SH-SY5Y (cell line): Measurements from ENCODE around the gene GDPD3.

Experiments used
- GATA2 ChIP-seq: IDR thresholded peaks from 2 replicates; pipeline ENCODE4 v1.6.1; 2011; ENCODE audit warnings: mild to moderate bottlenecking, low read depth, low read length
- GATA3 ChIP-seq: IDR thresholded peaks from 2 replicates; pipeline ENCODE4 v1.6.1; 2011; ENCODE audit warnings: low read depth, mild to moderate bottlenecking, low read length, moderate library complexity

GDPD3 gene

DNA sequence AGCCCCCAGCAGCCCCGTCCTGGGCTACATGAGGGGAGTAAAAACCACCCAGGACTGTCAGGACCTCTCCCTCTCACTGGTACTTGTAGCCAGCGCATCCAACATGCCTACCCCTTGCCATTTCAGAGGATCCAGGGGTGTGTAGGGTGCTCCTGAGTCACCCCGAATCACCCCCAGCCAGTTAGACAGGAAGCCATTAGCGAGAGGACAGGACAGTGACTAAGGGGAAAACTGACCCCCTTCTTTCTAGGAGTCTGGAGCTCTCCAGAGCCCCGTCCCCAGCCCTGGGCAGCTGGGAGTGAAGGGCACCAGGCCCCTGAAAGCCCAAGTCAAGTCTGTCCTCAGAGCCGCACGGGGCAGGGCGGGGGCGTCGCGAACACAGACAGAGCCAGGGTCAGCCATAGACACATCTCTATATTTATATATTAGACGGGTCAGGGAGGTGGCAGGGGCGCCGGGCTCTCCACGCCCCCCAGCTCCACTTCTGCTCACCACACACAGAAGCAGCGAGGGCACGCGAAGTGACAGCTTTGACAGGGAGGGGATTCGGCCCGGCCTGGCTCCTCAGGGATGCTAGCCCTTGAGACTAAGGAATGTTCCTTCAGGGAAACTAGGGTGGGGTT is 485 bp upstream of the GDPD3 start:
- TF ChIP-seq GATA2 (no peak), GATA3 (no peak)

DNA sequence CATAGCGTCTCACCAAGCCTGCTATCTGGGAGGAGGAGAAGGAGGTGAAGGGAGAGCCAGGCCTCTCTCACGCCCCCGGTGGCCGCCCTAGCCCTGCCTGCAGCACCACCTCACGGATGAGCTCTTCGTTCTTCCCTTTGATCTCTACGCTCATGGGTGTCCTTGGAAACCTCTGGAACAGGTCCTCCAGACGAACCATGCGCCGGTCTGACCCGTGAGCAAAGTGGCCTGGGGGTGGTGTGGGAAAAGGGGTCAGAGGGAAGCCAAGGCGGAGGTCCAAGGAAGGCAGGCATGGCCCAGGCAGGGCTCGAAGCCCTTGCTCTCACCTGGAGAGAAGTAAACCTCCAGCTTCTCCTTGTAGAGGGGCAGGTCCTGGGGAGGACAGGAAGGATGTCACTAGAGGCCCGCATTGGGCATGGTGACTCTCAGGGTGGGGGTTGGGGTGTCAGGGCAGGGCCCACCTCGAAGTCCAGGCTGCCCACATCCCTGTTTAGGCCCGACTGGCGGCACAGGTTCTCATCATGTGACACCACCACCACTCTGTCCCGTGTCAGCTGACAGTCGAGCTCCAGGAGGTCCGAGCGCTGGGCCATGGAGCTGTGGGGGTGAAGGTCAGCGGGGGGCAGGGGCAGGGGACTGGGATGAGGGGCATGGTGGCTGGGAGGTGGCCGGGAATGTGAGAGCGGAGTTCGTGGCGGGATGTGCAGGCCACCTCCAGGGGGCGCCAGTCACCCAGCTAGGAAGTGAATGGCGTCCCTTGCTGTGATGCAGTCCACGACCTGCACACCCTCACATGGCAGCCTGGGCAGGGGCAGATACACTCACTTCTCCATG is 923 bp downstream of the GDPD3 start:
- TF ChIP-seq GATA3 = no peak
- TF ChIP-seq GATA2 = no peak

DNA sequence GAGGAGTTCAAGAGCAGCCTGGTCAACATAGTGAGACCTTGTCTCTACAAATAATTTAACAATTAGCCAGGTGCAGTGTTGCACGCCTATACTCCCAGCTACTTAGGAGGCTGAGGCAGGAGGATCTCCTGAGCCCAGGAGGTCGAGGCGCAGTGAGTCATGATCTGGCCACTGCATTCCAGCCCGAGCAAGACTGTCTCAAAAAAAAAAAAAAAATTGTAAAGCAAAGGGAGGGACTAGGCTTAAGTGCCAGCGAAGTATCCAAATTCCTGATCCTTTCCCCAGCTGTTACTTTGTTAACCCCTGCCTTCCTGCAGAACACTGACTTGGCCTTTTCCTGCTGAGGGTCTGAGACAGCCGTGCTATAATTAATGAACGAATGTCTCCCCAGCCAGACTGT is 2.7 kb downstream of the GDPD3 start:
- TF ChIP-seq GATA3 (no peak), GATA2 (no peak)

DNA sequence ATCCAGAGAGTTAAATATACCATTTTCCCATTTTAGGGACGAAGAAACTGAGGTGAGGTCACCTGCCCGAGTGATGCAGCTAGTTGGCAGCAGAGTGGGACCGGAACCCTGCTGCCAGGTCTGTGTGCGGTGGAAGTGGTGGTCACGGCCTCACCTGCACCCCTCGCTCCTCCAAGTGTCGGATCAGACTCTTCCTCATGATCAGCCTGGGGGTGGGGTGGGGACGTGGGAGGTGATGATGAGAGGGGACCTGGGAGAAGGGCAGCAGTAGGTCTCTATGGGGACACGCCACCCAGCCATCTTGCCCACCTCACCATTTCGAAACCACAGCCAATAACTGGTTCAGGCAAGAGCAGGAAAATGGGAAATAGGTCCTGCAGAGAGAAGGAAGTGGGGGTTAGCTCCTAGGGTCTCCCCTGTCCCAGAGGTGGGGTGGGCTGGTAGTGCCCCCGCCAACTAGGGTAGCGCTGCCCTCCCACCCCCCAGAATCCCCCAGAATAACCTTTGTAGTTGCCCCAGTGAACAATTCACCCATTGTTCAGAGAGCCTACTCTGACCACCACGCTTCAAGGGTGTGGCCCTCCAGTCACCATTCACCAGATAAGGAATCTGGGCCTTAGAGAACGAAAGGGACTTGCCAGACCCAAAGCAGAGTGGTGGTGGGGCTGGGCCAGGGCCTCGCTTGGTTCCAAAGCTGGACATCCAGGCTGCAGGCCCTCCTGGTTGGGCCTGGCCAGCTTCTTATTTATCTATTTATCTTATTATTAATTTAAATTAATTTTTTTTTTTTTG is 5.1 kb downstream of the GDPD3 start:
- TF ChIP-seq GATA3 (no peak), GATA2 (no peak)

DNA sequence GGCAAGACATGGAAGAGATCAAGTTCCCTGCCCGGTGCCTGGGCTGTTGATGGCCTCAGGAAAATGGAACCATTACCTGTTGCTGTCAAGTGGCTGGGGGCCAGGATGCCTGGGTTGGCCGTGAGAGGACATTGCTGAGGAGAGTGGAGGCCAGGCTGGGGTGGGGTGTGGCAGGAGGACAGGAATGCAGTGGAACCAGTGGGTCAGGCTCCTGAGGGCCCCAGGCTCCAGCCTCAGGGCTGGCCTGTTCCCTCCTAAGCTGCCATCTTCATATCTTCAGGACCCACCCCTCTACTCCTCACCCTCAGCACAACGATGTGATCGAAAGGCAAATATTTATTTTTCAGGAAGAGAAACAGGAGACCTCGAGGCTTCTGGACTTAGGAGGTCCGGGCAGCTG is 8.8 kb downstream of the GDPD3 start:
- no peak for TF ChIP-seq GATA3
- no peak for TF ChIP-seq GATA2

DNA sequence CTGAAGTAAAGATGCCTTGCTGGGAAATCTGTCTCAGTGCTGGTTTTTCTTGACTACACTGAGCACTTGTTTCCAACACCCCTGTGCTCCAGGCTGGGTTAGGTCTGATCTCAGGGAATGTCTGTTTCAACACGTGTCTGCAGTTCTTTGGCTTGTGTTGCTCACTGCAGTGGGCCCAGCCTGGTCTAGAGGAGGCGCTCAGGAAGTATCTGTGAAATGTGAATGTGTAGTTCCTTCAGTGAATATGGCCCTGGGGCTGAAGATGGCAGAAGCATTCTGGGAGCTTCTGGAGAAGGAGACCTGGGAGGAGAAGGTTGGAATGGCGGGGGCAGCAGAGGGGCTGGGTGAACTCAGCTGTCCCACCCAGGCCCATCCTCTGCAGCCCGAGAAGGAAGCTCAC is 9.2 kb downstream of the GDPD3 start:
- TF ChIP-seq GATA2 = no peak
- no peak for TF ChIP-seq GATA3

- TF ChIP-seq GATA3 = no peak
- TF ChIP-seq GATA2 = no peak
Measured at GRCh38 chr16:30096862-30097563, 16.3 kb downstream of the GDPD3 start.

- TF ChIP-seq GATA2 = no peak
- no peak for TF ChIP-seq GATA3
Measured at GRCh38 chr16:30096105-30096861, 17.1 kb downstream of the GDPD3 start, which contains the start of gene YPEL3. Gene YPEL3 (minus strand): TSS chr16:30096213. CDS start chr16:30095482, 731 bp downstream.

GRCh38 chr16:30095166-30096078 is 17.9 kb downstream of the GDPD3 start:
- TF ChIP-seq GATA2 = no peak
- no peak for TF ChIP-seq GATA3

- TF ChIP-seq GATA3 (no peak), GATA2 (no peak)
Measured at GRCh38 chr16:30094541-30095165, 18.7 kb downstream of the GDPD3 start.

DNA sequence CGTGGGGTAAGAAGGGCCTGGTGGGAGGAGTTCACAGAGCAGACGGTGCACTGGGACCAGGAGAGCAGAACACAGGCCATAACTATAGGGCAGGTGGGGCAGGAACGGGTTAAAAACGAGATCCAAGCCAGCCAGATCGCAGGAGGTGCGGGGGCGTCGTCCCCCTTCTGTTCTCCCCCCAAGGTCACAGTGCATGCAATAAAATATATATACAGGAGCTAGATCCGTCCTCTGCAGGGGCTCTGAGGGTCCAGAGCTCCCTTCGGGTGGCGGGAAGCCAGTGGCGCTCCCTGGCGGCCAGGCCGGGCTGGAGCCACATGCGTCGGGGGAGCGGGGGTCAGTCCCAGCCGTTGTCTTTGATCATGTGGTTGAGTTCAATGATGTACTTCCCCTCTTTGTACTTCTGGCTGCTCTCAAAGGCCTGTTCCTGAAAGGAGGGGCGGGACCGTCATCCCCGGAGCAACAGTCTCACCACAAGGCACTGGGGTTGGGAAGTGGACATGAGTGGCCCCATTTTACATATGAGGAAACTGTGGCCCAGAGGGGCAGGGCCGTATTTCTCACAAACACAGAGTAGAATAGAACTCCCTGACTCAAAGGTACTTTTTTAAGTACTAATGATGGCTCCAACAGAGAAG is 20.8 kb downstream of the GDPD3 start:
- TF ChIP-seq GATA2 (no peak), GATA3 (no peak)
